ENCODE measurements around the gene SYTL4.
A peak's percentile ranks its signal among the peaks of the same experiment; 100 is the strongest.

The SYTL4 gene

GRCh38 chrX:100695302-100695701 is 36.6 kb downstream of the SYTL4 start:
- peak; percentile 44 for DNase-seq (ENCODE audit: low read depth)

- DNase-seq (ENCODE audit: low read depth): no peak
Measured at GRCh38 chrX:100687546-100687945, 44.4 kb downstream of the SYTL4 start.

DNA sequence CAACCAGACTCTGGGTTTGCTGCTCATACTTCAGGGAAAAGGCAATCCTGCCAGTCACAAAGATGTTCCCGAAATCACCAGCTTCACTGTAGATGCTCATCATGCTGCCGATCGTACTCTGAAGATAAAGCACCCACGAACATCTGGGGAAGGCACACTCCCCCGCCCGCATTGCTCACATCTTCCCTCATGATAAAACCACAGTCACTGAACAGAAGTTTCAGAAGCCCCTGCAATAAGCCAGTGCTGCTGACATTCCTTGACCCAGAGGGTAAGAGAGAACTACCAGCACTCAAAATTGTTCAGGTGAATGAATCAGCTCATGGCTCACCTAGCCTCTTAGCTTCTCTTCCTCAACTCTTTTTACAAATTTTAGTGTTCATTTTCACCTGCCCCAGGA is 44.8 kb downstream of the SYTL4 start:
- no peak for DNase-seq (ENCODE audit: low read depth)

DNA sequence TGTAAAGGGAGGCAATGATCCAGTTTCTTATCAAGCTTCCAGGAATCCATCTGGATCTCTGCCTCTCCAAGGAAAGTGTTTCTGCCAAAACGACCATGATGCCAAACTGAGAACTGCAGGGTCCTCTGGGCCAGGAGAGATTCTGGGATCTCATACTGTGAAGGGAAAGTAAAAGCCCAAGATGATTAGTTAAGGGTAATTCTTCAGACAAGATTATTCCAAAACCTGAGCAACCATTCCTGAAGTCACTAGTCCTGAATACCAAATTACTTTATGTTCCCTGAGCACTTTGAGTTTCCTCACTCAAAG is 46.0 kb downstream of the SYTL4 start:
- no peak for DNase-seq (ENCODE audit: low read depth)

DNA sequence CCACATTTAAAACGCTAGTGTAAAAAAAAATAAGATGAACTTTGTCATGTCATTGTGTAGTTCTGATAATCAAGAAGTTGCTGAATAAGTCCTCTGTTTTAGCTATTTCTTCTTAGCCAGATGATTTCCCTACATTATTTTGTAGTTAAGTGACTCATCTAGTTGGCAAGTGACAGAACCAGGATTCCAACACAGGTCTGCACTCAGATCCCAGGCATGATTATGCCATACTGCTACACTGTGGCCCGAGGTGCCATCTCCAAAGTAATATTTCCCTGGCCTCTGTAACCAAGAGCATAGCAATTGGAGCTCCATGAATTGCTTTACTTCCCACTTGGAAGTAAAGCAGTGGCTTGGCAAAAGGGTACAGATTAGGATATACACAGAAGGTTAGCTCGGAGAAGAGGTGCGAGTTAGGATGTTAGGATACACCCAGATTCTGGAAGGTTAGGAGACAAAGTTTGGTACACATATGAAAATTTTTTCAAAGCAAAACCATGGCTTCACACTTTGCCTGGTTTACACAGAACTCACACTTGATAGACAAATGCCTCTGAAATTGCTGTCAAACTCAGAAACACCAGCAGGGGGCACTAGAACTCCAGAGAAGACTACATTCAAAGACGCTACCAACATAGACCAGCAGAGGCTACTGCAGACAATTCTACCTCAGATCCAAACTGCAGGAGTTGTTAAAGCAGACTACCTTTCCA is 46.5 kb downstream of the SYTL4 start:
- DNase-seq (ENCODE audit: low read depth): peak; percentile 75

DNA sequence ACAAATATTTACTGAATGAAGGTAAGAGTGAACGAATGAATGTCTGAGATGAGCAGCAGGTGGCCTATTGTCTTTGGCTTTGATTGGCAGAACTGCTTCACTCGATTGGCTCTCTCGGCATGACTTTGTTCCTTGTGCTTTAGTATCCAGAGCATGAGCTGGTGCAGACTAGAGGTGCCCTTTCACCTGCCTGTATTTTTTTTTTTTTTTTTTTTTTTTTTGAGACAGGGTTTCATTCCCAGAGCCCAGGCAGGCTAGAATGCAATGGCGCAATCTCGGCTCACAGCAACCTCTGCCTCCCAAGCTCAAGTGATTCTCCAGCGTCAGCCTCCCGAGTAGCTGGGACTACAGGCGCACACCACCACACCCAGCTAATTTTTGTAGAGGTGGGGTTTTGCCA is 49.0 kb downstream of the SYTL4 start:
- no peak for DNase-seq (ENCODE audit: low read depth)

DNA sequence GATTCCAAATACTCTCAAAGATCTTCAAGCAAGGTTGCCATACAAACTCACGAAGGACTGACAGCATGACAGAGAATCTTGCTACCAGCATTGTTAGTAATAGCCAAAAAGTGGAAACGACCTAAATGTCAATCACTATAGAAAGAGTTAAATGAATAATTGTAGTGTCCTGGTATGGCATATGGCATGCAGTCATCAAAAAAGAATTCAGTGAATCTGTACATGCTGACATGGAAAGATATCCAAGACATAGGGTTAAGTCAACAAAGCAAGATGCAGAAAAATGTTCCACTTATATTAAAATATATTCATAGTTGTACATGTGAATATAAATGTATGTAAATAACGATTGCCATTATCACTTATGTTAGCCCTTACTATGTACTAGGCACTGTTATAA is 50.3 kb downstream of the SYTL4 start:
- peak; percentile 12 for DNase-seq (ENCODE audit: low read depth)

- no peak for DNase-seq (ENCODE audit: low read depth)
Measured at GRCh38 chrX:100680756-100681155, 51.2 kb downstream of the SYTL4 start.

GRCh38 chrX:100677611-100678181 is 54.2 kb downstream of the SYTL4 start:
- DNase-seq (ENCODE audit: low read depth): no peak

DNA sequence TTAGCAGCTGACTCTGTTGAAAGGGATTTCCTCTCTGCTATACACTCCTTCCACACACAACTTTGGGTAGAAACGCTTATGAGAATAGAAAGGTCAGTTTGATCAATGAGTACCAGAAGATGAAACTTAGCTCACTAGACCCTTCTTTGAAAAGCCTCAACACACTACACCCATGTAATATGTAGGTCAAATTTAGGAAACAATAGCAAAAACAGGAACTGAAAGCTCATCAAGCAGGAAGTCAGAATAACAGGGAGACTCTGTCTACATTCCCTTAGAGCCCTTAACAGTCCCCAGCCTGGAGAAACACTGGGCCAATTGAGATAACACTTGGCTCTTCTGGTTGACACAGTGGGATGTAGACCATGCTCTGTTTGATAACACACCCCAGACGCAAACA is 57.2 kb downstream of the SYTL4 start:
- DNase-seq (ENCODE audit: low read depth): no peak

DNA sequence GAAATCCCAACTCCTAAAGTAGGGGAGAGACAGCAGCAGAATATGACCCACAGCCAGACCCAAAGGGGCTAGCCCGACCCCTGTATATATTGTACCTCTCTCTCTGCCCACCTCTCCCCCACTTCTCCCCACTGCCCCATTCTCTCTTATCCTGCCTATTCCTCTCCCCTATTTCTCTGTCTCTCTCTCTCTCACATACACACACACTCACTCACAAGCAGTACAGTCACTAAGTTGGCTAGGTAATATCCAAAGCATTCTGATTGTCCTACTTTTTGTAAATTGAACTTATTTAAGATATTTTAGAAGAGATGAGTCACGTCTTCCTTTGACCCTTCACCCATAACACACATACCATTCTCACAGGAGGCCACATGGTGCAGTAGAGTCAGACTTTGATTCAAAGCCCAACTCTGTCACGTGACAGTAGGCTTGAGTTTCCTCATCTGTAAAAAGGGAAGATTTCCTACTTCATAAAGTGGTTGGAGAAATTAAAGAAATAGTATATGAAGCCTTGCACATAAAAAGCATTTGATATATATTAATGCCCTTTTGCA is 58.4 kb downstream of the SYTL4 start:
- DNase-seq (ENCODE audit: low read depth): peak; percentile 82

DNA sequence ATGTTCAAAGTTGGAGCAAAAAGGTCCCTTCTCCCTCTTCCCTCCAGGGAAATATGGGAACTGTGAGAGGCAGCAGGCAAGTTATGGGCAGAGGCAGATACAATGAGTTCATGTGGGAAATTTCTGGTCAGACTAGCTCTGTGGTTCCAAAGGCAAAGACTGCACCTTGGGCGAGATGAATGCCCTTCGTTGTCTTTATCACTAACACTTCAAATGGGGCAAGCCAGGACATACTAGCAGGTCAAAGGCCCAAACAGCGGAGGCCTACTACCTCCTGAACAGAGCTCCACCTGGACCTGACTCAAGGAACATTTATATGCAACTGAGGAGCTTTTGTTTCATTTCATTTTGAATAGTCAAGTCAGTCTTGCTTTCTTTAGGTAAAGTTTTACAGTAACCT is 59.0 kb downstream of the SYTL4 start:
- no peak for DNase-seq (ENCODE audit: low read depth)

GRCh38 chrX:100663642-100664041 is 68.3 kb downstream of the SYTL4 start:
- DNase-seq (ENCODE audit: low read depth): no peak

DNA sequence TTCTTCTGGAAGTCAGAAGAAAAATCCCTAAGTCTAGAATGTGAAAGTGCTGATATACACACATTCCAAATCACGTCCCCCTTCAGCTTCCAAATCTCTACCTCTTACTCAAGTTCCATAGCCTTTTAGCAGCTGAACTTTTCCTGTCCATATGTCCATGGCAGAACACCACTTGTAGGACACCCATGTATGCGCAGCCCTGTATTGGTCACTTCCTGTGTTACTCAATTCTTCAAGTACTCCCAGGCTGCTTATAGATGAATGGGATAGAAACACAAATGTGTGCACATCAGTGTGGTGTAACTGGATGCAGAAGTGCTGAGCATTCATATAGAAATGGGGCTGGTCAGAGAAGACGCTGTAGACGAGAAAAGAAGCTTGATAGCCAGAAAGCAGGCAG is 69.1 kb downstream of the SYTL4 start:
- DNase-seq (ENCODE audit: low read depth): peak; percentile 64

- DNase-seq (ENCODE audit: low read depth): no peak
Measured at GRCh38 chrX:100662170-100662569, 69.8 kb downstream of the SYTL4 start.

DNA sequence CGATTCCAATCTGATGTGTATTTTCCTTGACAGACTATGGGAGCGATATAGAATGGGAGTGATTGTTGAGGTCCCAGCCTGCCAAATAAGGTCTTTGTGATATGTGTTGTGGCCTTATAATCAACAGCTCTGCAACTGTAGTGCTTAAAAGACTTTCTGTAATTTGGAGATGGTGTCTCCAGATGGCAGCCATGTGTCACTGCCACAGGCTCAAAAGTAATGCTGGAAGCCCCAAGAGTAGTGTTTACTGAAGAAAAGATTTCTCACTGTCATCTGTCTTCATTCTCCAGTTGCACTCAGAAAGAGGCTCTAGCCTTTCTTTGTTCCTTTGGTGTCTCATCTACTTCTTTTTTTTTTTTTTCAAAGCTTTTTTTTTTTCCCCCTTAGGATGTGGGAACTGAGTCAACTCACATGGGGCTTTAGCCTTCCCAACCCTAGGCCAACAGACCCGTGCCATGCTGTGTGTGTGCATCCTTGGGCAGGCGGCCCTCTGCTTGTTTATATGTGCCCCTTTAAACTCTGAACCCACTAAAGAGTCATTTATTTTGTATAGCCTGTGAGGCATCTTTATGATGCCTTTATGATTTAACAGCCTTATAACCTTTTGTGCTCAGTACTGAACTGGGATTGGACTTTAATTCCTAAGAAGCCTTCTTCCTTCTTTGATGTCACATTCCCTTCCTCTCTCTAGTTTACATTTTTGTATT is 72.3 kb downstream of the SYTL4 start:
- DNase-seq (ENCODE audit: low read depth): no peak

- DNase-seq (ENCODE audit: low read depth): no peak
Measured at GRCh38 chrX:100658941-100659381, 73.0 kb downstream of the SYTL4 start.

DNA sequence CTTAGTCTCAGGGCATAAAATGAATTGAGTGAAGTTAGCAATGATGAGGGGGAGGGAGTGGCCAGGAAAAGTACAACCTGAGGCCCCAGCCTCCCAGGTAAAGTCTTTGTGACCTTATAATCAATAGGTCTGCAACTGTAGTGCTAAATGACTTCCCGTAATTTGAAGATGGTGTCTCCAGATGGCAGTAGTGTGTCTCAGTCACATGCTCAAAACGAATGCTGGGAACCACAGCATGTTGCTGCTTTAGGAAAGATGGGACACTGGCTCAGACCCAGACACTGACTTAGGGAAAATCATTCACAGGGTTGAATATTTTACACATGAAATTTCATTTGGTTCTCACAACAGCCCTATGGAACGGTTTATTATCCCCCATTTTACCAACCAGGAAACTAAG is 77.7 kb downstream of the SYTL4 start:
- peak; percentile 44 for DNase-seq (ENCODE audit: low read depth)

- DNase-seq (ENCODE audit: low read depth): no peak
Measured at GRCh38 chrX:100652266-100652665, 79.7 kb downstream of the SYTL4 start.

DNA sequence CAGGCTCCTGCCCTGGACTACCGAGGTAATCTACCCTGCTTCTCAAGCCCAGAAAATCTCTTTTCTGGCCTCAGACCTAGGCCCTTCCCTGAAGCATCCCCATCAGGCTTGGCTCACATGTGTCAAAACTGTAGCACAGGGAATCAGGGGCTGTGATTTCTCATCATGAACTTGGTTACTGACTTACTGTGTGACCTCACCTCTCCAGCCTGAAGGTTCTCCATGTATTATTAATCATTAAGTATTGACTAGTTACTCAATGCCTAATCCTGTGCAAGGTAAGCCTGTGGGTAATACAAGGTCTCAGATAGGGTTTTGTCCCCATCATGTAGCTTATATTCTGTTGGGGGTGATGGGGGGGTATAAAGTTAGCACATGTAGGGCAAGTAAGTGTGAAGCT is 81.1 kb downstream of the SYTL4 start:
- DNase-seq (ENCODE audit: low read depth): no peak

DNA sequence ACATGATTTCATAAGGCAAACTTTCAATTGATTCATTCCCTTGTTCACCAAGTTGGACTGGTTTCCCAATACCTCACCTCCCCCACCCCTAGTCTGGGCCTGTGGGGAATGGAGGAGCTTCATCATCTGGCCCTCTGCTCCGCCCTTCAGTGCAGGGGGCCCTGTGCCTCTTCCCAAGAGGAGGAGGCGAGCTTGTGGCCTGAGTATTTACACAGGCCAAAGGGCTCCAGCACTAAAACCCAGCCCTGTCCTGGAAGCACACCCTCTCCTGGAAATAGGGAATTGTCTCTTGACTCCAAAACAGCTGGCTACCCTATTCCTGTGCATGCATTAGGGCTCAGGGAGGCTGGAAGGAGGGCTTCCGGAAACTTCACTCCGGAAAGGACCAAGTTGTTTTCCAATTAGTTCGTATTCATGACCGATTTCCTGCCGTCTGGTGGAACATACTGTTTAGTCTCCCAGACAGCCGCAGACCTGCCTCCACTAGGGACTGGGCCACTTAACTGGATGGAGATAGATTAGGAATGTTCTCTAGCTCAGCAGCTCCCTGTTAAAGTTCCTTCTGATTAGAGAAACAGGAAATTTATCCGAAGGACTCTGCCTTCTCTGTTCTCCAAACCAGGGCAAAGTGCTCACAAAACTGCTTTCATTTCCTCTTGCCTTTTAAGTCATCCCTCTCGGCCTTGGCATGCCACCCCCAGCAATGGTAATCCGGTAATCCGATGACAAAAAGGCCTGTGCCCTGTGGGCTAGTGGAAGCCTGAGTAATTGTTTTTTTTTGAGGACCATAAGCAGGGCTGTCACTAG is 82.2 kb downstream of the SYTL4 start:
- DNase-seq (ENCODE audit: low read depth): peak; percentile 73

Measured in ELR (cell line).